ENCODE measurements around the gene DPF3.

Gene DPF3

DNA sequence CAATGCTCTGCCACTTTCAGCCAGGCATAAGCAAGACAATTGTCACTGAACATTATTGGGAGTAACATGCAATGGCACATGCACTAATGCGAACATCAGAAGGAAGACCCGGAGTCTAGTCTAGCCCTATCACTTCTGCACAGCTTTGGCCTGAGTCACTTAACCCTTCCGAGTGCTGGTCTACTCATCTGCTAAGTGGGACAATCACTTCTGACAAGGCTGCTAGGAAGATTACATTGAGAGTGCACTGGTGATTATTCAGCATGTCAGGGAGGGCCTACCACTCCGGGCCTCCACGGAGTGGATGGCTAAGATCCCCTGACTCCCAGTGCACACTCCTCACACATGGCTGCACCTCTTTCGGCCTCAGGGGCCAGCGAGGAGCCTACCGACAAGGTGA, 240.9 kb downstream of the DPF3 start:
- H3K79me2 ChIP-seq (ENCODE audit: insufficient read depth, low read length): no peaks in the 10 kb centered on the region
- no peak overlapping the region for H2AFZ ChIP-seq (ENCODE audit: low read depth, low read length, severe bottlenecking)
- H3K36me3 ChIP-seq (ENCODE audit: low read length): no peaks in the 10 kb centered on the region
- no peak overlapping the region for H3K4me2 ChIP-seq (ENCODE audit: low read depth, low read length, poor library complexity, severe bottlenecking)
- H3K4me3 ChIP-seq (ENCODE audit: insufficient read depth, low read length, poor library complexity, severe bottlenecking): no peak overlapping the region
- H4K20me1 ChIP-seq (ENCODE audit: low read depth, low read length): no peaks in the 10 kb centered on the region
- H3K9me2 ChIP-seq (replicated peaks; ENCODE audit: insufficient read depth, low read length): no peaks in the 10 kb centered on the region
- H3K9me3 ChIP-seq (ENCODE audit: insufficient read depth, low read length): no peaks in the 10 kb centered on the region
- H3K27me3 ChIP-seq (ENCODE audit: low read length): no peaks in the 10 kb centered on the region
- no peaks in the 10 kb centered on the region for H3F3A ChIP-seq (ENCODE audit: insufficient read depth)
- H3K9ac ChIP-seq (ENCODE audit: low read length): no peak overlapping the region
- H3K27ac ChIP-seq (ENCODE audit: low read depth, low read length): no peak overlapping the region
- TF ChIP-seq, protein P1, sequence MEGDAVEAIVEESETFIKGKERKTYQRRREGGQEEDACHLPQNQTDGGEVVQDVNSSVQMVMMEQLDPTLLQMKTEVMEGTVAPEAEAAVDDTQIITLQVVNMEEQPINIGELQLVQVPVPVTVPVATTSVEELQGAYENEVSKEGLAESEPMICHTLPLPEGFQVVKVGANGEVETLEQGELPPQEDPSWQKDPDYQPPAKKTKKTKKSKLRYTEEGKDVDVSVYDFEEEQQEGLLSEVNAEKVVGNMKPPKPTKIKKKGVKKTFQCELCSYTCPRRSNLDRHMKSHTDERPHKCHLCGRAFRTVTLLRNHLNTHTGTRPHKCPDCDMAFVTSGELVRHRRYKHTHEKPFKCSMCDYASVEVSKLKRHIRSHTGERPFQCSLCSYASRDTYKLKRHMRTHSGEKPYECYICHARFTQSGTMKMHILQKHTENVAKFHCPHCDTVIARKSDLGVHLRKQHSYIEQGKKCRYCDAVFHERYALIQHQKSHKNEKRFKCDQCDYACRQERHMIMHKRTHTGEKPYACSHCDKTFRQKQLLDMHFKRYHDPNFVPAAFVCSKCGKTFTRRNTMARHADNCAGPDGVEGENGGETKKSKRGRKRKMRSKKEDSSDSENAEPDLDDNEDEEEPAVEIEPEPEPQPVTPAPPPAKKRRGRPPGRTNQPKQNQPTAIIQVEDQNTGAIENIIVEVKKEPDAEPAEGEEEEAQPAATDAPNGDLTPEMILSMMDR (IDR thresholded peaks at IDR 0.05; ENCODE audit: insufficient read depth, low read length, poor library complexity, severe bottlenecking): no peak
- no peak for TF ChIP-seq EZH2phosphoT487 (conservative IDR thresholded peaks at IDR 0.05; ENCODE audit: low read length)

DNA sequence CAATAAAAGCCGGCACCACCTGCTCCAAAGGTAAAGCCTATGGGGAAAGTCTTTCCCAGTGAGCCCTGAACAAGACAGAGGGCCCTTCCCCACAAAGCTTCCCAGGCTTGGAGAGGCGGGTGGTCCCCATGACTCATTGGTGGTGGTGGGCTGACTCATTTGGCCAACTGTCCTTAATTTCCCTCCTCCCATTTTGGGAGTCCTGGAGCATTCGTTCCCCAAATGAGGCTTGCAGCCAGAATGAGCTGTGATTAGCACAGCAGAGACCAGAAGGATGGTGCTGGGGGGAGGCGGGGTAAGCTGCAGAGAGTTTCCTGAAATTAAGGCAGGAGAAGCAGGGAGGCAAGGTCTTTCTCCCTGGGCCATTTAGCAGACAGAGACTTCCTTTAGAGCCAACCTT, 241.7 kb downstream of the DPF3 start:
- H3K9me2 ChIP-seq (replicated peaks; ENCODE audit: insufficient read depth, low read length): no peaks in the 10 kb centered on the region
- no peaks in the 10 kb centered on the region for H3F3A ChIP-seq (ENCODE audit: insufficient read depth)
- H3K36me3 ChIP-seq (ENCODE audit: low read length): no peaks in the 10 kb centered on the region
- H4K20me1 ChIP-seq (ENCODE audit: low read depth, low read length): no peaks in the 10 kb centered on the region
- no peaks in the 10 kb centered on the region for H3K27me3 ChIP-seq (ENCODE audit: low read length)
- no peak overlapping the region for H3K27ac ChIP-seq (ENCODE audit: low read depth, low read length)
- H2AFZ ChIP-seq (ENCODE audit: low read depth, low read length, severe bottlenecking): no peak overlapping the region
- no peak overlapping the region for H3K4me3 ChIP-seq (ENCODE audit: insufficient read depth, low read length, poor library complexity, severe bottlenecking)
- no peak overlapping the region for H3K4me2 ChIP-seq (ENCODE audit: low read depth, low read length, poor library complexity, severe bottlenecking)
- TF ChIP-seq EZH2phosphoT487 (conservative IDR thresholded peaks at IDR 0.05; ENCODE audit: low read length): no peak
- TF ChIP-seq, protein P1 (IDR thresholded peaks at IDR 0.05; ENCODE audit: insufficient read depth, low read length, poor library complexity, severe bottlenecking): no peak
- no peaks in the 10 kb centered on the region for H3K79me2 ChIP-seq (ENCODE audit: insufficient read depth, low read length)
- H3K9ac ChIP-seq (ENCODE audit: low read length): no peak overlapping the region
- H3K9me3 ChIP-seq (ENCODE audit: insufficient read depth, low read length): no peaks in the 10 kb centered on the region

DNA sequence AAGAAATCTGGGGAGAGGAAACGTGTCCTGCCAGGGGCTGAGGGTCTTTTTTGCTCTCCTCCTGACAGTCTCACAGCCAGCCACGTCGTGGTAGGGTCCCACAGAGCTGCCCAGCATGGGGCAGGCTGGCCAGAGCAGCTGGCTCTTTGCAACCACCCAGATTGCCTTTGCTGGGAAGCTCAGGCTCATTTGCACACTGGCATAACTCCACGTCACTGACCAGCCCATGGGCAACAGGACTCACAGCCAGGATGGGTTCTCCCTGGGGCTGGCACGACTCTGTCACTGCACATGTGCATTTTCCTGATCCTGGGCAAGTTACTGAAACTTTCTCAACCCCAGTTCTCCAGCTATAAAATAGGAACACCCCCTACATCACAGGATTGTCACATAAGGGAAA, 242.2 kb downstream of the DPF3 start:
- H3K27ac ChIP-seq (ENCODE audit: low read depth, low read length): no peak overlapping the region
- no peaks in the 10 kb centered on the region for H4K20me1 ChIP-seq (ENCODE audit: low read depth, low read length)
- H3K79me2 ChIP-seq (ENCODE audit: insufficient read depth, low read length): no peaks in the 10 kb centered on the region
- no peaks in the 10 kb centered on the region for H3F3A ChIP-seq (ENCODE audit: insufficient read depth)
- H3K27me3 ChIP-seq (ENCODE audit: low read length): no peaks in the 10 kb centered on the region
- TF ChIP-seq, protein P1 (IDR thresholded peaks at IDR 0.05; ENCODE audit: insufficient read depth, low read length, poor library complexity, severe bottlenecking): no peak
- no peak for TF ChIP-seq EZH2phosphoT487 (conservative IDR thresholded peaks at IDR 0.05; ENCODE audit: low read length)
- H3K9me2 ChIP-seq (replicated peaks; ENCODE audit: insufficient read depth, low read length): no peaks in the 10 kb centered on the region
- H3K9me3 ChIP-seq (ENCODE audit: insufficient read depth, low read length): no peaks in the 10 kb centered on the region
- no peak overlapping the region for H3K9ac ChIP-seq (ENCODE audit: low read length)
- H2AFZ ChIP-seq (ENCODE audit: low read depth, low read length, severe bottlenecking): no peak overlapping the region
- H3K36me3 ChIP-seq (ENCODE audit: low read length): no peaks in the 10 kb centered on the region
- H3K4me2 ChIP-seq (ENCODE audit: low read depth, low read length, poor library complexity, severe bottlenecking): no peak overlapping the region
- H3K4me3 ChIP-seq (ENCODE audit: insufficient read depth, low read length, poor library complexity, severe bottlenecking): no peak overlapping the region
